ENCODE data around the gene ACKR3.

ACKR3 gene

GRCh38 chr2:236580746-236581355 is 11.2 kb downstream of the ACKR3 start:
- Histone ChIP-seq H3K4me2 (ENCODE audit: low read length) (no peak overlapping the region), H3K27me3 (ENCODE audit: control insufficient read depth, insufficient read depth, low read length) (peaks cover 33% of the 10 kb centered on the region), H3K36me3 (ENCODE audit: insufficient read depth, low read length) (no peaks in the 10 kb centered on the region), H3K9ac (ENCODE audit: low read depth, low read length) (no peak overlapping the region), H3K9me3 (replicated peaks; ENCODE audit: low read length) (no peaks in the 10 kb centered on the region), H3K4me1 (ENCODE audit: control insufficient read depth, insufficient read depth, low read length) (no peaks in the 10 kb centered on the region), H3K4me3 (ENCODE audit: low read length) (no peak overlapping the region)

GRCh38 chr2:236581546-236581945 is 11.9 kb downstream of the ACKR3 start:
- no peak overlapping the region for H3K9ac ChIP-seq (ENCODE audit: low read depth, low read length)
- H3K4me3 ChIP-seq (ENCODE audit: low read length): no peak overlapping the region
- H3K4me1 ChIP-seq (ENCODE audit: control insufficient read depth, insufficient read depth, low read length): no peaks in the 10 kb centered on the region
- no peaks in the 10 kb centered on the region for H3K36me3 ChIP-seq (ENCODE audit: insufficient read depth, low read length)
- H3K9me3 ChIP-seq (replicated peaks; ENCODE audit: low read length): no peaks in the 10 kb centered on the region
- no peak overlapping the region for H3K4me2 ChIP-seq (ENCODE audit: low read length)
- H3K27me3 ChIP-seq (ENCODE audit: control insufficient read depth, insufficient read depth, low read length): peaks cover 26% of the 10 kb centered on the region

- H3K9ac ChIP-seq (ENCODE audit: low read depth, low read length): no peak overlapping the region
- H3K4me1 ChIP-seq (ENCODE audit: control insufficient read depth, insufficient read depth, low read length): no peaks in the 10 kb centered on the region
- H3K4me2 ChIP-seq (ENCODE audit: low read length): no peak overlapping the region
- H3K27me3 ChIP-seq (ENCODE audit: control insufficient read depth, insufficient read depth, low read length): peaks cover 11% of the 10 kb centered on the region
- H3K4me3 ChIP-seq (ENCODE audit: low read length): no peak overlapping the region
- no peaks in the 10 kb centered on the region for H3K36me3 ChIP-seq (ENCODE audit: insufficient read depth, low read length)
- no peaks in the 10 kb centered on the region for H3K9me3 ChIP-seq (replicated peaks; ENCODE audit: low read length)
These were observed 13.3 kb downstream of the ACKR3 start for GRCh38 chr2:236582968-236583367.

GRCh38 chr2:236583621-236584203 is 14.1 kb downstream of the ACKR3 start:
- H3K4me1 ChIP-seq (ENCODE audit: control insufficient read depth, insufficient read depth, low read length): no peaks in the 10 kb centered on the region
- no peak overlapping the region for H3K4me2 ChIP-seq (ENCODE audit: low read length)
- no peak overlapping the region for H3K4me3 ChIP-seq (ENCODE audit: low read length)
- no peaks in the 10 kb centered on the region for H3K9me3 ChIP-seq (replicated peaks; ENCODE audit: low read length)
- H3K27me3 ChIP-seq (ENCODE audit: control insufficient read depth, insufficient read depth, low read length): peaks cover 4% of the 10 kb centered on the region
- H3K9ac ChIP-seq (ENCODE audit: low read depth, low read length): no peak overlapping the region
- H3K36me3 ChIP-seq (ENCODE audit: insufficient read depth, low read length): no peaks in the 10 kb centered on the region

GRCh38 chr2:236584521-236585384 is 15.1 kb downstream of the ACKR3 start:
- H3K36me3 ChIP-seq (ENCODE audit: insufficient read depth, low read length): no peaks in the 10 kb centered on the region
- H3K4me2 ChIP-seq (ENCODE audit: low read length): no peak overlapping the region
- no peaks in the 10 kb centered on the region for H3K9me3 ChIP-seq (replicated peaks; ENCODE audit: low read length)
- H3K9ac ChIP-seq (ENCODE audit: low read depth, low read length): no peak overlapping the region
- H3K27me3 ChIP-seq (ENCODE audit: control insufficient read depth, insufficient read depth, low read length): peaks cover 3% of the 10 kb centered on the region
- no peak overlapping the region for H3K4me3 ChIP-seq (ENCODE audit: low read length)
- no peaks in the 10 kb centered on the region for H3K4me1 ChIP-seq (ENCODE audit: control insufficient read depth, insufficient read depth, low read length)

- no peaks in the 10 kb centered on the region for H3K9me3 ChIP-seq (replicated peaks; ENCODE audit: low read length)
- H3K4me1 ChIP-seq (ENCODE audit: control insufficient read depth, insufficient read depth, low read length): no peaks in the 10 kb centered on the region
- no peak overlapping the region for H3K9ac ChIP-seq (ENCODE audit: low read depth, low read length)
- no peak overlapping the region for H3K4me2 ChIP-seq (ENCODE audit: low read length)
- H3K27me3 ChIP-seq (ENCODE audit: control insufficient read depth, insufficient read depth, low read length): peaks cover 3% of the 10 kb centered on the region
- no peak overlapping the region for H3K4me3 ChIP-seq (ENCODE audit: low read length)
- no peaks in the 10 kb centered on the region for H3K36me3 ChIP-seq (ENCODE audit: insufficient read depth, low read length)
These were observed 16.3 kb downstream of the ACKR3 start for GRCh38 chr2:236585966-236586365.

- Histone ChIP-seq H3K4me1 (ENCODE audit: control insufficient read depth, insufficient read depth, low read length) (no peaks in the 10 kb centered on the region), H3K27me3 (ENCODE audit: control insufficient read depth, insufficient read depth, low read length) (peaks cover 3% of the 10 kb centered on the region), H3K9me3 (replicated peaks; ENCODE audit: low read length) (no peaks in the 10 kb centered on the region), H3K4me2 (ENCODE audit: low read length) (no peak overlapping the region), H3K9ac (ENCODE audit: low read depth, low read length) (no peak overlapping the region), H3K4me3 (ENCODE audit: low read length) (no peak overlapping the region), H3K36me3 (ENCODE audit: insufficient read depth, low read length) (no peaks in the 10 kb centered on the region)
These were observed 18.5 kb downstream of the ACKR3 start for GRCh38 chr2:236587861-236588815.

GRCh38 chr2:236588932-236589592 is 19.4 kb downstream of the ACKR3 start:
- no peak overlapping the region for H3K4me2 ChIP-seq (ENCODE audit: low read length)
- no peaks in the 10 kb centered on the region for H3K36me3 ChIP-seq (ENCODE audit: insufficient read depth, low read length)
- no peaks in the 10 kb centered on the region for H3K9me3 ChIP-seq (replicated peaks; ENCODE audit: low read length)
- peaks cover 3% of the 10 kb centered on the region for H3K27me3 ChIP-seq (ENCODE audit: control insufficient read depth, insufficient read depth, low read length)
- no peak overlapping the region for H3K4me3 ChIP-seq (ENCODE audit: low read length)
- no peaks in the 10 kb centered on the region for H3K4me1 ChIP-seq (ENCODE audit: control insufficient read depth, insufficient read depth, low read length)
- H3K9ac ChIP-seq (ENCODE audit: low read depth, low read length): no peak overlapping the region

- Histone ChIP-seq H3K4me3 (ENCODE audit: low read length) (no peak overlapping the region), H3K36me3 (ENCODE audit: insufficient read depth, low read length) (no peaks in the 10 kb centered on the region), H3K4me2 (ENCODE audit: low read length) (no peak overlapping the region), H3K4me1 (ENCODE audit: control insufficient read depth, insufficient read depth, low read length) (no peaks in the 10 kb centered on the region), H3K9me3 (replicated peaks; ENCODE audit: low read length) (no peaks in the 10 kb centered on the region), H3K27me3 (ENCODE audit: control insufficient read depth, insufficient read depth, low read length) (no peaks in the 10 kb centered on the region), H3K9ac (ENCODE audit: low read depth, low read length) (no peak overlapping the region)
These were observed 21.2 kb downstream of the ACKR3 start for GRCh38 chr2:236590846-236591245.

GRCh38 chr2:236592821-236593220 is 23.2 kb downstream of the ACKR3 start:
- Histone ChIP-seq H3K9me3 (replicated peaks; ENCODE audit: low read length) (no peaks in the 10 kb centered on the region), H3K9ac (ENCODE audit: low read depth, low read length) (no peak overlapping the region), H3K4me2 (ENCODE audit: low read length) (no peak overlapping the region), H3K4me3 (ENCODE audit: low read length) (no peak overlapping the region), H3K27me3 (ENCODE audit: control insufficient read depth, insufficient read depth, low read length) (no peaks in the 10 kb centered on the region), H3K4me1 (ENCODE audit: control insufficient read depth, insufficient read depth, low read length) (no peaks in the 10 kb centered on the region), H3K36me3 (ENCODE audit: insufficient read depth, low read length) (no peaks in the 10 kb centered on the region)
